ENCODE measurements around the gene AXDND1.
"Not testable (repeated sequence)": the region's sequence is repeated elsewhere in the genome, so short reads cannot be mapped to it uniquely, and the experiment has no call there.

Gene AXDND1

GRCh38 chr1:179369751-179370341, 4.1 kb downstream of the AXDND1 start:
- DNase-seq (ENCODE audit: low read depth in 2 of 2), result peak in 1 of 2 donors; percentile 14

GRCh38 chr1:179372160-179372559, 6.4 kb downstream of the AXDND1 start:
- no peak for DNase-seq (ENCODE audit: low read depth in 2 of 2)

GRCh38 chr1:179376223-179376622, 10.5 kb downstream of the AXDND1 start:
- DNase-seq (ENCODE audit: low read depth in 2 of 2), result no peak

GRCh38 chr1:179380299-179380698, 14.5 kb downstream of the AXDND1 start:
- DNase-seq (ENCODE audit: low read depth in 2 of 2), result no peak

- no peak for DNase-seq (ENCODE audit: low read depth in 2 of 2)
Measured at GRCh38 chr1:179384027-179384426, 18.3 kb downstream of the AXDND1 start.

- no peak for DNase-seq (ENCODE audit: low read depth in 2 of 2)
Measured at GRCh38 chr1:179385510-179385909, 19.7 kb downstream of the AXDND1 start.

GRCh38 chr1:179393721-179394120, 27.9 kb downstream of the AXDND1 start:
- DNase-seq (ENCODE audit: low read depth in 2 of 2), result no peak

GRCh38 chr1:179399399-179399798, 33.6 kb downstream of the AXDND1 start:
- DNase-seq (ENCODE audit: low read depth in 2 of 2), result not testable (repeated sequence)

- DNase-seq (ENCODE audit: low read depth in 2 of 2), result not testable (repeated sequence)
Measured at GRCh38 chr1:179417760-179418159, 52.0 kb downstream of the AXDND1 start.

- not testable (repeated sequence) for DNase-seq (ENCODE audit: low read depth in 2 of 2)
Measured at GRCh38 chr1:179418706-179419105, 52.9 kb downstream of the AXDND1 start.

GRCh38 chr1:179424610-179425009, 58.8 kb downstream of the AXDND1 start:
- DNase-seq (ENCODE audit: low read depth in 2 of 2), result no peak

- DNase-seq (ENCODE audit: low read depth in 2 of 2), result no peak
Measured at GRCh38 chr1:179425186-179425585, 59.4 kb downstream of the AXDND1 start.

- DNase-seq (ENCODE audit: low read depth in 2 of 2), result no peak
Measured at GRCh38 chr1:179437171-179437570, 71.4 kb downstream of the AXDND1 start.

- DNase-seq (ENCODE audit: low read depth in 2 of 2), result not testable (repeated sequence)
Measured at GRCh38 chr1:179439646-179440045, 73.9 kb downstream of the AXDND1 start.

- not testable (repeated sequence) for DNase-seq (ENCODE audit: low read depth in 2 of 2)
Measured at GRCh38 chr1:179440301-179440700, 74.5 kb downstream of the AXDND1 start.

GRCh38 chr1:179440971-179441370, 75.2 kb downstream of the AXDND1 start:
- no peak for DNase-seq (ENCODE audit: low read depth in 2 of 2)

- no peak for DNase-seq (ENCODE audit: low read depth in 2 of 2)
Measured at GRCh38 chr1:179441501-179441900, 75.7 kb downstream of the AXDND1 start.

- not testable (repeated sequence) for DNase-seq (ENCODE audit: low read depth in 2 of 2)
Measured at GRCh38 chr1:179442846-179443245, 77.1 kb downstream of the AXDND1 start.

GRCh38 chr1:179445593-179445992, 79.8 kb downstream of the AXDND1 start:
- no peak for DNase-seq (ENCODE audit: low read depth in 2 of 2)

GRCh38 chr1:179447489-179447888, 81.7 kb downstream of the AXDND1 start:
- DNase-seq (ENCODE audit: low read depth in 2 of 2), result no peak

- DNase-seq (ENCODE audit: low read depth in 2 of 2), result no peak
Measured at GRCh38 chr1:179448437-179449149, 82.8 kb downstream of the AXDND1 start.

- DNase-seq (ENCODE audit: low read depth in 2 of 2), result not testable (repeated sequence)
Measured at GRCh38 chr1:179459606-179460206, 93.9 kb downstream of the AXDND1 start.

GRCh38 chr1:179465661-179466060, 99.9 kb downstream of the AXDND1 start:
- not testable (repeated sequence) for DNase-seq (ENCODE audit: low read depth in 2 of 2)

Data from stimulated activated CD4-positive, alpha-beta T cell treated with anti-CD3 and anti-CD28 coated beads, Interleukin-15, amount 100 ng/mL, for 48 hours (primary cell).